ENCODE data around the gene DOCK4.
"Not testable (repeated sequence)": the region's sequence is repeated elsewhere in the genome, so short reads cannot be mapped to it uniquely, and the experiment has no call there.

The DOCK4 gene

GRCh38 chr7:111910656-111911055 lies 295.5 kb downstream of the DOCK4 start:
- DNase-seq (ENCODE audit: low read depth in 1 of 2, low spot score in 1 of 2) = no peak

DNA sequence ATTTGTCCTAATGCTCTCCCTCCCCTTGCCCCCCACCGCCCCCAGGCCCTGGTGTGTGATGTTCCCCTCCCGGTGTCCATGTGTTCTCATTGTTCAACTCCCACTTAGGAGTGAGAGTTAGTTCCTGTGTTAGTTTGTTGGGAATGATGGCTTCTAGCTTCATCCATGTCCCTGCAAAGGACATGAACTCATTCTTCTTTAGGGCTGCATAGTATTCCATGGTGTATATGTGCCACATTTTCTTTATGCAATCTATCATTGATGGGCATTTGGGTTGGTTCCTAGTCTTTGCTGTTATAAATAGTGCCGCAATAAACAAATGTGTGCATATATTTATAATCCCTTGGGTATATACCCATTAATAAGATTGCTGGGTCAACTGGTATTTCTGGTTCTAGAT lies 297.5 kb downstream of the DOCK4 start:
- DNase-seq (ENCODE audit: low read depth in 1 of 2, low spot score in 1 of 2) = not testable (repeated sequence)

DNA sequence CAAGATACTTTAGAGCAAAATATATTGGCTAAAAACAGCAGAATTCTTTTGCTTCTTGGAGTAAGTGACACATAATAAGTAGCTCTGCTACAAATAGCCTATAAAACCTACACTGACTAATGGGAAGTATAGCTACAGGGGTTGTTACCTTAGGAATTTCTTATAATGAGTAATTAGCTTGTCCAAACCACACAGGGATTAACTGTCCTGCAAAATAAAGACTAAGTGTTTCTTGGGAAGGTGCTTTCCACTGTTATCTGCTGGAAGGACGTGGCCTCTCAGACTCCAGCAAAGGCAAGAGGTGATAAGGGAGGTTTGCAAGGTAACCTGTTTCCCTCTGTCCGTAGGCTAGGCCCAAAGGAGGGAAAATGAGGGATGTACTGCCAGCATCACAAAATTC lies 302.4 kb downstream of the DOCK4 start:
- DNase-seq (ENCODE audit: low read depth in 1 of 2, low spot score in 1 of 2) = no peak

DNA sequence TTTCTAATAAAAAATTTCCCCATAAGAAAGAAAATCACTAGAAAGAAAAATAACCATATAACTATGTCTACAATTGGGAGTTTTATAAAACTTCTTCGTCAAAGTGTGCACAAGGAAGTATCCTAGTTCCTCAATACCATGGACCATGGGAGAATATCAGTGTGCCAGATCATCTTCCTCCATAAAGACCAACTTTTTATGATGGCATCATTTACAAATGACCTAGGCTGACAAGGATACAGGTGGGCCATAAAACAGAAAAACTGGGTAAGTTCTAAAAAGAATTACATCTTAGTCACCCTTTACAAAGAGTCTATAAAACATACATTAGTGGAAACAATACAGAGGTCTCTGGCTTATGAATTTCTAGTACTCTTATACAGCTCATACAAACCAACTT lies 303.2 kb downstream of the DOCK4 start:
- no peak for DNase-seq (ENCODE audit: low read depth in 1 of 2, low spot score in 1 of 2)

- DNase-seq (ENCODE audit: low read depth in 1 of 2, low spot score in 1 of 2) = no peak
These were observed 305.9 kb downstream of the DOCK4 start for GRCh38 chr7:111900283-111900682.

- DNase-seq (ENCODE audit: low read depth in 1 of 2, low spot score in 1 of 2) = no peak
These were observed 311.1 kb downstream of the DOCK4 start for GRCh38 chr7:111895049-111895448.

GRCh38 chr7:111894518-111894917 lies 311.7 kb downstream of the DOCK4 start:
- no peak for DNase-seq (ENCODE audit: low read depth in 1 of 2, low spot score in 1 of 2)

DNA sequence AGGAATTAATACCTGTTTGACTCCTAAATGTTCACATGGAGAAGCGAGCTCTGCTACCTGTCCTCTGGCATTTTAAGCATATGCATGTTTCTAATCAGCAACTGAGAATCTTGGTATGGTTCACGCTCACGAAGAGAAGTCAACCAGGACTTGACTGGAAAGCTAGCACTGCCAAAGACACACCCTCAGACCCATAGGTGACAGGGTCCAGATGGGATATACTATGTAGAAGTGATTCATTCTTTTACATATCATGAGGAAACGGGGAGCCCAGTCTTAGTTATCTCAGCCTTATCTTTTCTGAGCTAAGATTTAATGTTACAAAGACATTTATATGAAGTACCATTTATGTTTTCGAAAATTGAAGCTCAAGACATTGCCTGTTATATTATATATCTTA lies 313.0 kb downstream of the DOCK4 start:
- no peak for DNase-seq (ENCODE audit: low read depth in 1 of 2, low spot score in 1 of 2)

- DNase-seq (ENCODE audit: low read depth in 1 of 2, low spot score in 1 of 2) = no peak
These were observed 313.6 kb downstream of the DOCK4 start for GRCh38 chr7:111892588-111892987.

GRCh38 chr7:111887734-111888133 lies 318.5 kb downstream of the DOCK4 start:
- no peak for DNase-seq (ENCODE audit: low read depth in 1 of 2, low spot score in 1 of 2)

GRCh38 chr7:111886233-111886632 lies 320.0 kb downstream of the DOCK4 start:
- no peak for DNase-seq (ENCODE audit: low read depth in 1 of 2, low spot score in 1 of 2)

GRCh38 chr7:111883241-111883640 lies 323.0 kb downstream of the DOCK4 start:
- no peak for DNase-seq (ENCODE audit: low read depth in 1 of 2, low spot score in 1 of 2)

DNA sequence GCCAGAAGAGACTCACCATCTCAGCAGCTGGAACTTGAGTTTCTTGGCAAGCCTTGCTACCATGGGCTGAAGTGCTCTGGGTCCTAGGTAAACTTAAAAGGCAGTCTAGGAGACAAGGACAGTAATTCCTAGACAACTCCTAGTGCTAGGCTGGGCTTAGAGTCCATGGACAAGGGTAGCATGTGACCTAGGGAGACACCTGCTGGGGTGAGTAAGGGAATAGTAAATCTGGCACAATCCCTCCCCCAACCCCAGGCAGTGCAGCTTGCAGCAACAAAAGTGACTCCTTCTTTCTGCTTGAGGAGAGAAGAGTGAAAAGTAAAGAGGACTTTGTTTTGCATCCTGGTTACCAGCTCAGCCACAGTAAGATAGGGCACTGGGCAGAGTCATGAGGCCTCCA lies 327.4 kb downstream of the DOCK4 start:
- DNase-seq (ENCODE audit: low read depth in 1 of 2, low spot score in 1 of 2) = no peak

GRCh38 chr7:111877931-111878330 lies 328.3 kb downstream of the DOCK4 start:
- no peak for DNase-seq (ENCODE audit: low read depth in 1 of 2, low spot score in 1 of 2)

DNA sequence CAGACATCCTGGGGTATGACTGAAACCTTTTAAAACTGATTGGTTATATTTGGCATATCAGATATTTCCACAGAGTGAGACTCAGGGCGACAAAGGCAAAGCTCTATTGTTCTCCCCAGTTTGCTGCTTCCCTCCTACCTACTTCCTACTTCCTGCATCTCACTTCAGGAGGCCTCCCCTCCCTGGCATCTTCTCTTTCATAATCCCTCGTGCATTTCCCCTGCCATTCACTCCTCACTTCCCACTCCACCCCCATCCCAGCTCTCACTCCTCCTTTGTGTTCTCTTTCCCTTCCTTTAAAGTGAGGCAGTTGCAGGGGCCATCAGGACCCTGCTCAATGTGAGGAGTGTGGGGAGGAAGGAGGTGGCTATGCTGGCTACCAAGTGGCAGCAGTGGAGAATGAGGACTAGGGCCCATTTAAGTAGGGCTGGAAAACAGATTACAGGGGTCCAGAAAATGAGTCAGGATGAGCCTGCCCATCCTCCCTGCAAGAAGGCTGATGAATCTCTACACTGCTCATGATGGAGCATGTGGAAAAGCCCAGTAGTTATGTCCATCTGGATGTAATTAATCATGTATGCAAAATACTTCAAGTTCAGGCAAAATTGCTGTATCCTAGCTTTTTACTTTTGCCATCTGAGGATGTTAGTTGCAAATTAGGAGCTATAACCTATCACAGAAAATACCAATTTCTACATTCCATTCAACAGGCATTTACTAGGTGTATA lies 332.1 kb downstream of the DOCK4 start:
- DNase-seq (ENCODE audit: low read depth in 1 of 2, low spot score in 1 of 2) = no peak

- DNase-seq (ENCODE audit: low read depth in 1 of 2, low spot score in 1 of 2) = no peak
These were observed 332.9 kb downstream of the DOCK4 start for GRCh38 chr7:111873326-111873646.

- DNase-seq (ENCODE audit: low read depth in 1 of 2, low spot score in 1 of 2) = no peak
These were observed 333.5 kb downstream of the DOCK4 start for GRCh38 chr7:111872450-111873325.

DNA sequence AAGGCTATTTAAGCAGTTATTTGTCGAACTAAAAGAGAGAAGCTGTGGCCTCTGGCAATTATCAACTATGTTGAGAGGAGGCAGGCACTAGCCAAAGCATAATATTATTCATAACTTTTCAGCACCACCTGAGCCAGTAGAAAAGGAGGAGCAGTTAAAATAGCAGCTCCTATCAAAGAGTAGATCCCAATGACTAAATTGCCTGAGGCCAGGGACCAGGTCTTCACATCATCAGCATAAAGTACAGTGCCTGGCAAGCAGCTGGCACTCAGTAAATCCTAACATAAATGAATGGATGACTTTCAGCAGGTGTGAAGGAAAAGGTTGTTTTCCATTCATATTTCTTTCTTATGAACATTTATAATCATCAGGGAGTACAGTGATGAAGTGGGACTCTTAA lies 334.9 kb downstream of the DOCK4 start:
- DNase-seq (ENCODE audit: low read depth in 1 of 2, low spot score in 1 of 2) = no peak

DNA sequence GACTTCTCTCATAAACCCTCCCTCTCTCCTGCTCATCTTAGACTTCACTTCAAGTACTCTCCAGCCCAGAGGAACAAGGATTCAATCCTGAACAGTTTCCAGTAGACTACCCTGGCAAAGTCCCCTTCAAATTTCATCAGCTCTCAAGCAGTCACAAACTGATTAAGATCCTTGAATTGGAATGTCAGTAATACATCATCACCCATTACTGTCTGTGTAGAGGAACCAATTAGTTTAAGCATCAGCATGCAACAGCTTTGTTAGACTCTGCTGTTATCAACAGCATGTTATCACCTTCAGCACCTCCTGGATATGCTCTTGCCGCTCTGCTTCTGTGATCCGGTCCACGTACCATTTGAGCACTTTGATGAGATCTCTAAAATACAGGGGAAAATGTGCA lies 336.9 kb downstream of the DOCK4 start:
- no peak for DNase-seq (ENCODE audit: low read depth in 1 of 2, low spot score in 1 of 2)

DNA sequence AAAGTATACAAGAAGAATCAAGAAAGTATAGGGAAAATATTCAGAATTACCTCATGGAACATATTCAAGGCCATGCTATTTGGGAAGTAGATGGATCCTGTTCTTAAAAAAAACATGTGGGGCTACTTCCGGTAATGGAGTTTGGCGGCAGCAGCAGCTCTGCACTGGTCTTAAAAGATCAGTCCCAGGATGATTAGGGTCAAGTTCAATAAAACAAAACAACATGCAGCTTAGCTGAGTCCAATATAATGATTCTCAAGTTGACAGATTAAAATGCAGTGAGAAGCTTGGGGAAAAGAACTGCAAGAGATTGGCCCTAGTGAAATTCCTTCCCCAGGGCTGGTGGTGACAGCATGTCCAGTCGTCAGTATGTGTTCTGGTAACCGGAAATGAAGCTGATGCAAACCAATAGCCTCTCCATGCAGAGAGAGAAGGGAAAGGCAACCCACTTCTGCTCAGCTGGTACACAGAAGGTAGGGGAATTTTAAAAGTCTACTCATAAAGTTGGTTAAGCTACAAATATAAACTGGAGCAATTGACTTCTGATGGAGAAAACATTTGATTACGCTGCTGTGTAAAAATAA lies 338.8 kb downstream of the DOCK4 start:
- DNase-seq (ENCODE audit: low read depth in 1 of 2, low spot score in 1 of 2) = no peak

DNA sequence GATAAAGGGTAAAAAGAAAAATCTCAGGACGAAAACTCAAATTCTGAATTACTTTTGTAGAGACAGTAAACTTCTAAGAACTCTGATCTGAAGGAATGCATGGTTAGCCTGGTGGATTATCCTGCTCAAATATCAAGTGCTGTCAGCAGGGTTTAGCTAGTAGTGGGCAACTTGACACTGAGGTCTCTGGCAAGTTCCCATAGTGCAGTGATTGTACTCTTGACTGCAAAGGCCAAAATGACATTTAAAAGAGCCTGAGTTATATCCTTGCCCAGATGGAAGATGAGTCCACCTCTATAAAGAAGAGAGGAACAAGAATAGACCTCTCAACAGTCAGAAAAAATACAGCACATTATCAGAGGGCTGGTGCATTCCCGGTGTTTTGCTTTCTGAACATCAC lies 339.4 kb downstream of the DOCK4 start:
- no peak for DNase-seq (ENCODE audit: low read depth in 1 of 2, low spot score in 1 of 2)

DNA sequence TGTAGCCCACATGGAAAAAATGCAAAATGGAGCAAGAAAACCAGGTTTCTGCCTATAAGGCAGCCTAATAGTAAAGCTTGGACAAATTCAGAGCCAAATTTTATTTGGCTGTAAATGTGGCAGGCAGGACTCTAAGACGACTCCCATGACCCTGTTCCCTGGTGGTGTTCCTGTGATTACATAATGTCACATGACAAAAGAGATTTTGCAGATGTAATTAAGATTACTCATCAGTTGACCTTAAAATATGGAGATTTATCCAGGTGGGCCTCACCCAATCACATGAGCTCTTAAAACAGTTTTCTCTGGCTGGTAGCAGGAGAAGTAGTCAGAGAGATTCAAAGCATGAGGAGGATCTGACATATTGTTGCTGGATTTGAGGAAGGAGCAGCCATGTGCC lies 340.8 kb downstream of the DOCK4 start:
- DNase-seq (ENCODE audit: low read depth in 1 of 2, low spot score in 1 of 2) = no peak
